Mesangial cell (primary cell): Measurements from ENCODE around the gene PICALM. TPM values are rescaled to one million over a fixed set of nuclear protein-coding genes. Genes with fewer than 3 reads are reported as not detected.

ENCODE experiments used
- total RNA-seq: library from RNA; depleted of rRNA; stranded (reverse); fragments of >200 nt; gene quantifications from 2 replicates; pipeline ENCODE4 v1.2.3, GENCODE V29; 2015

PICALM gene, protein sequence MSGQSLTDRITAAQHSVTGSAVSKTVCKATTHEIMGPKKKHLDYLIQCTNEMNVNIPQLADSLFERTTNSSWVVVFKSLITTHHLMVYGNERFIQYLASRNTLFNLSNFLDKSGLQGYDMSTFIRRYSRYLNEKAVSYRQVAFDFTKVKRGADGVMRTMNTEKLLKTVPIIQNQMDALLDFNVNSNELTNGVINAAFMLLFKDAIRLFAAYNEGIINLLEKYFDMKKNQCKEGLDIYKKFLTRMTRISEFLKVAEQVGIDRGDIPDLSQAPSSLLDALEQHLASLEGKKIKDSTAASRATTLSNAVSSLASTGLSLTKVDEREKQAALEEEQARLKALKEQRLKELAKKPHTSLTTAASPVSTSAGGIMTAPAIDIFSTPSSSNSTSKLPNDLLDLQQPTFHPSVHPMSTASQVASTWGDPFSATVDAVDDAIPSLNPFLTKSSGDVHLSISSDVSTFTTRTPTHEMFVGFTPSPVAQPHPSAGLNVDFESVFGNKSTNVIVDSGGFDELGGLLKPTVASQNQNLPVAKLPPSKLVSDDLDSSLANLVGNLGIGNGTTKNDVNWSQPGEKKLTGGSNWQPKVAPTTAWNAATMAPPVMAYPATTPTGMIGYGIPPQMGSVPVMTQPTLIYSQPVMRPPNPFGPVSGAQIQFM
- 178 and 181 TPM in 2 replicates for total RNA-seq

DNA sequence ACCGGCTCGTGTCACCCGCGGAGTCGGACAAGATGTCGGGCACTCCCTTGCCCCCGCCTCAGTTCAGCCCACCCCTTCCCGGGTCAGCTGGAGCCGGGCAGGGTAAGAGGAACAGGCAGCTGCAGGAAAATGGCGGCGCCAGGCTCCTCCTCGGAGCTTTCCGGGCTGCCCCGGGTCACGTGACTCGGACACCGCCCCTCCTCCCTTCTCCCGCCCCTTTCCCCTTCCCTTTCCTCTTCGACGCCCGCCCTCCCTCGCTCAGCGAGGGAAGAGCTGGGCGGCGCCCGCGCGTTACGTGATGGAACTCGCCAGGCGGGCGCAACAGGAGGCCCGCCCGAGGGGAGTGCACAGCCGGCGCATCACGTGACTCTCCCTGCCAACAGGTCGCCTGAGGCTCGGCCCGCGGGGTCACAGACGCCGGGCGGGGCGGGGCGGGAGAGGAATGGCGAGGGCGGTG is at the start of gene PICALM:
TSS of gene PICALM (minus strand) at position 134 of the 457 bp plus-strand sequence. CDS start 304 bp downstream, outside the sequence.

Other genes with a start within 250 kb of the PICALM start
- not detected in 2 replicates for gene CCDC83, start 213.7 kb downstream of the PICALM start, total RNA-seq
- 5.2 and 8.5 TPM in 2 replicates for gene EED, start 175.7 kb upstream of the PICALM start, total RNA-seq
- gene HIKESHI, start 233.2 kb upstream of the PICALM start, total RNA-seq: 30.8 and 36.0 TPM in 2 replicates